Head of caudate nucleus (tissue), 42 donors: ENCODE results near the gene BAD.
"Not testable (repeated sequence)": the region's sequence is repeated elsewhere in the genome, so short reads cannot be mapped to it uniquely, and the experiment has no call there.

Experiments used
- DNase-seq, 42 donors: peaks; one replicate each; pipeline versions ENCODE4 v3.0.0 to v3.0.0-alpha.2; 2020 to 2021; ENCODE audit warnings: mixed read lengths in 7 of 42
- intact Hi-C: fragments of 100-400 bp; cut with DNase I; formaldehyde crosslinking; loops from one replicate; pipeline ENCODE4 v1.15.0; 2022

BAD gene

GRCh38 chr11:64316672-64317324 is 32.3 kb upstream of the BAD start:
- intact Hi-C loops = loop anchor here (5.0 kb wide), 1 partner anchor 41 kb away; the partner anchor contains the start of gene RPS6KA4
- DNase-seq = peak in 6 of 42 donors; percentile 14 to 44 (median 30)

GRCh38 chr11:64315667-64316526 is 31.4 kb upstream of the BAD start:
- intact Hi-C loops = loop anchor here (5.0 kb wide), 1 partner anchor 41 kb away; the partner anchor contains the start of gene RPS6KA4
- DNase-seq = not testable (repeated sequence)

GRCh38 chr11:64314805-64315561 is 30.5 kb upstream of the BAD start:
- intact Hi-C loops = loop anchor here (5.0 kb wide), 1 partner anchor 42 kb away; the partner anchor contains the start of gene RPS6KA4

GRCh38 chr11:64314146-64314804 is 29.8 kb upstream of the BAD start:
- no peak for DNase-seq
- intact Hi-C loops = no loop called here

More at GRCh38 chr11:64314805-64315561, 30.5 kb upstream of the BAD start:
- DNase-seq = no peak

GRCh38 chr11:64313491-64314145 is 29.2 kb upstream of the BAD start:
- intact Hi-C loops = no loop called here
- DNase-seq = peak in 17 of 42 donors; percentile 30 to 73 (median 43)

GRCh38 chr11:64312947-64313346 is 28.5 kb upstream of the BAD start:
- DNase-seq = no peak
- intact Hi-C loops = no loop called here

GRCh38 chr11:64307795-64308194 is 23.3 kb upstream of the BAD start:
- intact Hi-C loops, DNase-seq: not testable (repeated sequence)

GRCh38 chr11:64306876-64307622 is 22.6 kb upstream of the BAD start:
- DNase-seq = peak in 12 of 42 donors; percentile 37 to 63 (median 49)
- intact Hi-C loops = no loop called here

- peak in 3 of 42 donors; percentile 17 to 41 (median 36) for DNase-seq
- intact Hi-C loops = no loop called here
These were observed 22.1 kb upstream of the BAD start for GRCh38 chr11:64306563-64306875.

GRCh38 chr11:64305691-64306562 is 21.5 kb upstream of the BAD start:
- peak; percentile 46 to 82 (median 64) for DNase-seq
- intact Hi-C loops = loop anchor here (2.0 kb wide), 1 partner anchor 35 kb away; no protein-coding TSS in a partner anchor

GRCh38 chr11:64305075-64305690 is 20.7 kb upstream of the BAD start, which contains the start of gene ESRRA:
Gene ESRRA (plus strand): TSS chr11:64305524. CDS start chr11:64307180, 1,656 bp downstream.
- peak; percentile 98 to 100 (median 100) for DNase-seq
- intact Hi-C loops = loop anchor here (2.0 kb wide), 1 partner anchor 34 kb away; no protein-coding TSS in a partner anchor

- intact Hi-C loops = loop anchor here (2.0 kb wide), 1 partner anchor 34 kb away; no protein-coding TSS in a partner anchor
- peak; percentile 91 to 99 (median 96) for DNase-seq
These were observed 20.0 kb upstream of the BAD start for GRCh38 chr11:64304316-64305072.

GRCh38 chr11:64304032-64304315 is 19.5 kb upstream of the BAD start:
- no peak for DNase-seq
- intact Hi-C loops = loop anchor here (2.0 kb wide), 1 partner anchor 33 kb away; no protein-coding TSS in a partner anchor

- intact Hi-C loops = loop anchor here (2.0 kb wide), 1 partner anchor 33 kb away; no protein-coding TSS in a partner anchor
- no peak for DNase-seq
These were observed 18.9 kb upstream of the BAD start for GRCh38 chr11:64303109-64304031.
